ENCODE results near the gene LRFN2.

DNA sequence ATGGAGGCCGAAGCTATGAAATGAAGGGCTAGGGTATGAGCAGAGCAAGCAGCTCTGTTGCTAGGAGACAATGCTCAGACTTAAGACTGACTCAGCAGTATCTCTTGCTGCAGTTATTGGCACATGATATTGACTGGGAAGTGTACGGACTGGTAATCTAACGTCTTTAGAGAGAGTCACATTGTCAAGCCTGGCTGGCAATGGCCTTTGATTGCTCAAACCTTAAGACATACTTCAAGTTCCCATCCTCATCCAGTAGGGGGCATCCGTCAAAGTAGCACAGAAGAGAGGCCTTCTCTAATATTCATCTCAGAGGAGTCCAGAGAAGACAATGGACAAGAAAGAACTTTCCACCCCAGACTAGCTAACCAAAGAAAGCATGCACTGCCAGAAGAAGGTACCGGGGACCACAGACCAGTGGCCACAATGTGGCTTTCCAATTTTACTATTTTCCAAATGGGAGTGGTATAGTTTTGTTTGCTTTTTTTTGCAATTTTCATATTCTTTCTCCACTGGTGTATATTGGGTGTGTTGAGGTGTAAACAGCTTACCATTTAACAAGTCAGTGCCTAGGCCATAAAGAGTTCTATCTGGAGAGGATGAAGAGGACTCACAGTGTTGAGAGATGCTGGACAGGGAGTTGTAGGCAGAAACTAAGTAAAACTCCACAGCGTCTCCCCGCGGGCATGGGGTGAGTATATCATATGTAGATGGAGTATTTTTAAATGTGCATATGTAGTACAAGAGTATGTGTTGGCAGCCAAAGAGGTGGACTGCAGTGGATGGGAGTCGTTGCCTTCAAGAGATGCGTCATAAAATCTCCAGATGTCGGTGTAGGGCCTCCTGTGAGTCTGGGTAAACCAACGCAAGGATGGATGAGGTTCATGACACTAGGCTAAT, 36.7 kb downstream of the LRFN2 start:
- TF ChIP-seq, protein P1, sequence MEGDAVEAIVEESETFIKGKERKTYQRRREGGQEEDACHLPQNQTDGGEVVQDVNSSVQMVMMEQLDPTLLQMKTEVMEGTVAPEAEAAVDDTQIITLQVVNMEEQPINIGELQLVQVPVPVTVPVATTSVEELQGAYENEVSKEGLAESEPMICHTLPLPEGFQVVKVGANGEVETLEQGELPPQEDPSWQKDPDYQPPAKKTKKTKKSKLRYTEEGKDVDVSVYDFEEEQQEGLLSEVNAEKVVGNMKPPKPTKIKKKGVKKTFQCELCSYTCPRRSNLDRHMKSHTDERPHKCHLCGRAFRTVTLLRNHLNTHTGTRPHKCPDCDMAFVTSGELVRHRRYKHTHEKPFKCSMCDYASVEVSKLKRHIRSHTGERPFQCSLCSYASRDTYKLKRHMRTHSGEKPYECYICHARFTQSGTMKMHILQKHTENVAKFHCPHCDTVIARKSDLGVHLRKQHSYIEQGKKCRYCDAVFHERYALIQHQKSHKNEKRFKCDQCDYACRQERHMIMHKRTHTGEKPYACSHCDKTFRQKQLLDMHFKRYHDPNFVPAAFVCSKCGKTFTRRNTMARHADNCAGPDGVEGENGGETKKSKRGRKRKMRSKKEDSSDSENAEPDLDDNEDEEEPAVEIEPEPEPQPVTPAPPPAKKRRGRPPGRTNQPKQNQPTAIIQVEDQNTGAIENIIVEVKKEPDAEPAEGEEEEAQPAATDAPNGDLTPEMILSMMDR (conservative IDR thresholded peaks at IDR 0.05; ENCODE audit: low read depth in 2 of 2): peak; percentile 72 to 82
- TF ChIP-seq EZH2phosphoT487 (IDR thresholded peaks at IDR 0.05; ENCODE audit: unreplicated experiment) (no peak), JUNB (IDR thresholded peaks at IDR 0.05; ENCODE audit: unreplicated experiment) (no peak), POLR2AphosphoS5 (IDR thresholded peaks at IDR 0.05; ENCODE audit: low read depth) (no peak), CREB1 (CRISPR knock-in tag; IDR thresholded peaks at IDR 0.05; ENCODE audit: low read depth) (no peak)
- TF ChIP-seq, protein P2, sequence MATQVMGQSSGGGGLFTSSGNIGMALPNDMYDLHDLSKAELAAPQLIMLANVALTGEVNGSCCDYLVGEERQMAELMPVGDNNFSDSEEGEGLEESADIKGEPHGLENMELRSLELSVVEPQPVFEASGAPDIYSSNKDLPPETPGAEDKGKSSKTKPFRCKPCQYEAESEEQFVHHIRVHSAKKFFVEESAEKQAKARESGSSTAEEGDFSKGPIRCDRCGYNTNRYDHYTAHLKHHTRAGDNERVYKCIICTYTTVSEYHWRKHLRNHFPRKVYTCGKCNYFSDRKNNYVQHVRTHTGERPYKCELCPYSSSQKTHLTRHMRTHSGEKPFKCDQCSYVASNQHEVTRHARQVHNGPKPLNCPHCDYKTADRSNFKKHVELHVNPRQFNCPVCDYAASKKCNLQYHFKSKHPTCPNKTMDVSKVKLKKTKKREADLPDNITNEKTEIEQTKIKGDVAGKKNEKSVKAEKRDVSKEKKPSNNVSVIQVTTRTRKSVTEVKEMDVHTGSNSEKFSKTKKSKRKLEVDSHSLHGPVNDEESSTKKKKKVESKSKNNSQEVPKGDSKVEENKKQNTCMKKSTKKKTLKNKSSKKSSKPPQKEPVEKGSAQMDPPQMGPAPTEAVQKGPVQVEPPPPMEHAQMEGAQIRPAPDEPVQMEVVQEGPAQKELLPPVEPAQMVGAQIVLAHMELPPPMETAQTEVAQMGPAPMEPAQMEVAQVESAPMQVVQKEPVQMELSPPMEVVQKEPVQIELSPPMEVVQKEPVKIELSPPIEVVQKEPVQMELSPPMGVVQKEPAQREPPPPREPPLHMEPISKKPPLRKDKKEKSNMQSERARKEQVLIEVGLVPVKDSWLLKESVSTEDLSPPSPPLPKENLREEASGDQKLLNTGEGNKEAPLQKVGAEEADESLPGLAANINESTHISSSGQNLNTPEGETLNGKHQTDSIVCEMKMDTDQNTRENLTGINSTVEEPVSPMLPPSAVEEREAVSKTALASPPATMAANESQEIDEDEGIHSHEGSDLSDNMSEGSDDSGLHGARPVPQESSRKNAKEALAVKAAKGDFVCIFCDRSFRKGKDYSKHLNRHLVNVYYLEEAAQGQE (IDR thresholded peaks at IDR 0.05; ENCODE audit: unreplicated experiment): no peak

Measured in GM23338 (cell line).